Right lobe of liver (tissue), 6 donors: Measurements from ENCODE around the gene KIRREL3. TPM values are rescaled to one million over a fixed set of nuclear protein-coding genes. Genes with fewer than 3 reads are reported as not detected.

Experiments
- ATAC-seq, 4 donors: fragments of 200-7000 bp; cut with Tn5 transposase; one replicate each; pipeline ENCODE4 v1.9.1; 2020; ENCODE audit warnings: mild to moderate bottlenecking in 4 of 4, moderate library complexity in 4 of 4
- DNase-seq, 3 donors: peaks; one replicate each; pipeline ENCODE4 v3.0.0-alpha.2; 2020
- H3K27ac ChIP-seq, 3 donors: fragments of 200-600 bp; one replicate each; pipeline ENCODE4 v1.8.0; 2022
- H3K27me3 ChIP-seq, 2 donors: fragments of 200-600 bp; one replicate each; pipeline ENCODE4 v1.8.0; 2022
- H3K36me3 ChIP-seq, 4 donors: fragments of 200-600 bp; sonication (generic) in 1 of 4; one replicate each; pipeline versions ENCODE4 v1.5.1 to v1.8.0; 2017 to 2022; ENCODE audit warnings: control low read depth in 1 of 4
- H3K4me1 ChIP-seq, 4 donors: fragments of 200-600 bp; sonication (generic) in 1 of 4; one replicate each; pipeline versions ENCODE4 v1.5.1 to v1.8.0; 2017 to 2022; ENCODE audit warnings: control low read depth in 1 of 4
- H3K4me3 ChIP-seq, 3 donors: fragments of 200-600 bp; one replicate each; pipeline ENCODE4 v1.8.0; 2022
- H3K9me3 ChIP-seq, 4 donors: fragments of 200-600 bp; sonication (generic) in 1 of 4; one replicate each; pipeline versions ENCODE4 v1.5.1 to v1.8.0; 2017 to 2022; ENCODE audit warnings: control low read depth in 1 of 4
- CTCF ChIP-seq, 4 donors: fragments of 200-600 bp in 3 of 4; fragments of 450-650 bp in 1 of 4; IDR thresholded peaks; one replicate each; pipeline versions ENCODE4 v1.5.1 to v1.8.0; 2016 to 2022; ENCODE audit warnings: antibody characterized with exemption in 4 of 4, mild to moderate bottlenecking in 2 of 4
- POLR2A ChIP-seq: fragments of 450-650 bp; IDR thresholded peaks from one replicate; pipeline ENCODE4 v1.6.1; 2017; ENCODE audit warnings: antibody characterized with exemption, mild to moderate bottlenecking
- WGBS: methylation state at CpG from one replicate; pipeline ENCODE4 v1.1.6; 2018; ENCODE audit warnings: low coverage, low lambda C conversion rate; ENCODE audit not compliant: insufficient coverage; ENCODE audit errors: missing lambda C conversion rate; 5-methylcytosine and 5-hydroxymethylcytosine counted together
- intact Hi-C, 2 donors: fragments of 100-400 bp; cut with DNase I; formaldehyde crosslinking; loops; one replicate each; pipeline versions ENCODE4 v1.11.2 to v1.14.1; 2022
- total RNA-seq, 6 experiments: library from RNA; depleted of rRNA in 2 of 6; stranded (reverse); fragments of >200 nt in 2 of 6; fragmentation: NEBNext Ultra II Directional in 3 of 6; extraction: Animal tissue kit (Norgen Biotek cat#: 25700) in 3 of 6; gene quantifications; one replicate each; pipeline versions ENCODE4 v1.1.0 to v1.2.4, GENCODE V29; 2016 to 2023
- donor health status: DM: no; HTN: yes; CAD: no.
- donor health status: DM: no; HTN: no; CAD: no.
- donor health status: DM: no; HTN: no; CAD: no.
- donor health status: DM: no; HTN: yes; CAD: no.
- donor health status: DM: no; HTN: yes; CAD: no.

Gene KIRREL3
- total RNA-seq, 6 experiments from 2014 or later, result not detected

GRCh38 chr11:126415128-126415527 lies 585.4 kb downstream of the KIRREL3 start:
- intact Hi-C loops, result no loop called here
- Histone ChIP-seq H3K9me3 (no peaks in the 10 kb centered on the region), H3K36me3 (peaks cover 0 to 8% (median under 1%) of the 10 kb centered on the region in 4 donors), H3K4me1 (peaks cover 0 to 6% (median 2%) of the 10 kb centered on the region in 4 donors), H3K4me3 (no peak overlapping the region), H3K27ac (peak overlapping the region in 2 of 3 donors; percentile 37 to 57), H3K27me3 (no peaks in the 10 kb centered on the region)
- TF ChIP-seq CTCF (IDR thresholded peaks at IDR 0.05) (no peak), POLR2A (no peak)
- ATAC-seq (peak in 1 of 4 donors; percentile 19), DNase-seq (peak in 1 of 3 donors; percentile 61)
- 44% methylated on average over 4 of the region's 7 CpGs for WGBS

- intact Hi-C loops, result no loop called here
- no peak for TF ChIP-seq POLR2A
- no peak for TF ChIP-seq CTCF (IDR thresholded peaks at IDR 0.05)
- no peaks in the 10 kb centered on the region for H3K27me3 ChIP-seq
- H3K36me3 ChIP-seq, result peaks cover 0 to 8% (median under 1%) of the 10 kb centered on the region in 4 donors
- H3K4me1 ChIP-seq, result peaks cover 0 to 6% (median 2%) of the 10 kb centered on the region in 4 donors
- DNase-seq (no peak), ATAC-seq (no peak)
- 44% methylated on average over 4 of the region's 5 CpGs for WGBS
- H3K4me3 ChIP-seq, result no peak overlapping the region
- H3K27ac ChIP-seq, result peak overlapping the region in 1 of 3 donors; percentile 57
- H3K9me3 ChIP-seq, result no peaks in the 10 kb centered on the region
Measured at GRCh38 chr11:126414615-126415014, 586.0 kb downstream of the KIRREL3 start.

DNA sequence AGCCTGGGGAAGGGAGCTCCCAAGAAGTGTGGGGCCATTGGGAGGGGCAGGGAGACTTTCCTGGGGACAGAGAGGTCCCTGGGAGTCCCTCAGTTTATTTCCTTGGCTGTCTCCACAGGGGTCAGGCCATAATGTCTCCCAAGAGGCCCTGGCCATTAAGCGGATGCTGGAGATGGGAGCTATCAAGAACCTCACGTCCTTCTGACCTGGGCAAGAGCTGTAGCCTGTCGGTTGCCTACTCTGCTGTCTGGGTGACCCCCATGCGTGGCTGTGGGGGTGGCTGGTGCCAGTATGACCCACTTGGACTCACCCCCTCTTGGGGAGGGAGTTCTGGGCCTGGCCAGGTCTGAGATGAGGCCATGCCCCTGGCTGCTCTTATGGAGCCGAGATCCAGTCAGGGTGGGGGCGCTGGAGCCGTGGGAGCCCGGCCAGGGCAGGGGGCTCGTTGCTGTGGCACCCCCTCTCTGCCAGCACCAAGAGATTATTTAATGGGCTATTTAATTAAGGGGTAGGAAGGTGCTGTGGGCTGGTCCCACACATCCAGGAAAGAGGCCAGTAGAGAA lies 586.6 kb downstream of the KIRREL3 start:
- H3K4me1 ChIP-seq, result peaks cover 0 to 6% (median 2%) of the 10 kb centered on the region in 4 donors
- intact Hi-C loops, result no loop called here

DNA sequence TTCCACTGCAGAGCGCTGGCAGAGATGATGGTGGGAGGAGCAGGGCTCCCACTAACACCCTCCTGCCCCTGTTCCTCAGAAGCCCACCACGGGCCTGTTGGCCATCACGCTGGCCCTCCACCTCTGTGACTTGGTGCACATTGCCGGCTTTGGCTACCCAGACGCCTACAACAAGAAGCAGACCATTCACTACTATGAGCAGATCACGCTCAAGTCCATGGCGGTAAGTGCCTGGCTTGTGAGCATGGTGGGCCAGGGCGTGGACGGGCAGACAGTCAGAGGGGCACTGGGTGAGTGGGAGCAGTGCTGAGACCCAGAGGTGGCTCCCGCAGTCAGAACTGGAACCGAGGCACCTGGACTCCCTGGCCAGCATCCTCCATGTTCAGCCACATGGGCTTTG lies 587.1 kb downstream of the KIRREL3 start:
- TF ChIP-seq POLR2A, result no peak
- TF ChIP-seq CTCF (IDR thresholded peaks at IDR 0.05), result no peak
- Histone ChIP-seq H3K4me3 (no peak overlapping the region), H3K9me3 (no peaks in the 10 kb centered on the region), H3K4me1 (peaks cover 0 to 6% (median 2%) of the 10 kb centered on the region in 4 donors), H3K27ac (peak overlapping the region in 1 of 3 donors; percentile 57), H3K27me3 (no peaks in the 10 kb centered on the region), H3K36me3 (peaks cover 0 to 8% (median 3%) of the 10 kb centered on the region in 4 donors)
- intact Hi-C loops, result no loop called here
- 88% methylated on average over 2 of the region's 11 CpGs for WGBS
- ATAC-seq (no peak), DNase-seq (no peak)

More for the DNA sequence above, 586.6 kb downstream of the KIRREL3 start:
- TF ChIP-seq POLR2A (no peak), CTCF (IDR thresholded peaks at IDR 0.05) (no peak)
- Histone ChIP-seq H3K4me3 (no peak overlapping the region), H3K27me3 (no peaks in the 10 kb centered on the region), H3K27ac (peak overlapping the region in 1 of 3 donors; percentile 57), H3K36me3 (peaks cover 0 to 8% (median under 1%) of the 10 kb centered on the region in 4 donors), H3K9me3 (no peaks in the 10 kb centered on the region)
- DNase-seq (no peak), ATAC-seq (no peak)
- WGBS, result no CpG with 5 or more reads among the region's 9 CpGs
